HG03460 (cell line): ENCODE results near the gene GATC.
"Not testable (repeated sequence)": the region's sequence is repeated elsewhere in the genome, so short reads cannot be mapped to it uniquely, and the experiment has no call there.

Experiments
- ATAC-seq: cut with Tn5 transposase; IDR thresholded peaks from one replicate; pipeline ENCODE4 v1.9.1; 2021; ENCODE audit not compliant: unreplicated experiment

GATC gene

GRCh38 chr12:120468821-120469449 is 22.7 kb downstream of the GATC start:
- ATAC-seq = peak; percentile 24

GRCh38 chr12:120469450-120470149 is 23.4 kb downstream of the GATC start, which contains the start of gene SRSF9:
Gene SRSF9, minus strand, starts transcription at chr12:120469748. Its CDS starts 139 bp downstream, at chr12:120469609.
- peak; percentile 85 for ATAC-seq

- ATAC-seq = peak; percentile 18
Measured at GRCh38 chr12:120470150-120470784, 24.0 kb downstream of the GATC start.

GRCh38 chr12:120472521-120472920 is 26.3 kb downstream of the GATC start:
- no peak for ATAC-seq

GRCh38 chr12:120473807-120474615 is 27.8 kb downstream of the GATC start:
- ATAC-seq = no peak

GRCh38 chr12:120474616-120474960 is 28.3 kb downstream of the GATC start:
- ATAC-seq = no peak

- no peak for ATAC-seq
Measured at GRCh38 chr12:120475643-120476042, 29.4 kb downstream of the GATC start.

GRCh38 chr12:120479458-120479857 is 33.2 kb downstream of the GATC start:
- no peak for ATAC-seq

GRCh38 chr12:120480211-120480610 is 34.0 kb downstream of the GATC start:
- ATAC-seq = no peak

- no peak for ATAC-seq
Measured at GRCh38 chr12:120481022-120481767, 35.0 kb downstream of the GATC start.

GRCh38 chr12:120483621-120484020 is 37.4 kb downstream of the GATC start:
- ATAC-seq = no peak

GRCh38 chr12:120485961-120486881 is 40.0 kb downstream of the GATC start:
- no peak for ATAC-seq

GRCh38 chr12:120487552-120487951 is 41.3 kb downstream of the GATC start:
- not testable (repeated sequence) for ATAC-seq

GRCh38 chr12:120488057-120488640 is 41.9 kb downstream of the GATC start:
- no peak for ATAC-seq

GRCh38 chr12:120489018-120489417 is 42.8 kb downstream of the GATC start:
- no peak for ATAC-seq

- no peak for ATAC-seq
Measured at GRCh38 chr12:120490325-120490724, 44.1 kb downstream of the GATC start.

GRCh38 chr12:120490833-120491512 is 44.7 kb downstream of the GATC start:
- ATAC-seq = no peak

GRCh38 chr12:120495186-120495730 is 49.0 kb downstream of the GATC start:
- peak; percentile 4 for ATAC-seq
